ENCODE data around the gene UTP18. TPM values are rescaled to one million over a fixed set of nuclear protein-coding genes. Genes with fewer than 3 reads are reported as not detected.

Gene UTP18
- total and polyA plus RNA-seq, 4 donors: 12.4 to 17.4 (median 14.2) TPM

GRCh38 chr17:51269991-51270390 is 9.6 kb downstream of the UTP18 start:
- Histone ChIP-seq H3K4me1 (ENCODE audit: control insufficient read depth in 4 of 4, insufficient read depth in 4 of 4, low read length in 3 of 4) (peaks cover 0 to 4% (median 0%) of the 10 kb centered on the region in 4 donors), H3K27ac (ENCODE audit: low read depth in 1 of 2, low read length in 2 of 2) (no peak overlapping the region), H3K27me3 (ENCODE audit: control insufficient read depth in 4 of 4, insufficient read depth in 4 of 4, low read length in 3 of 4) (no peaks in the 10 kb centered on the region), H3K36me3 (ENCODE audit: control insufficient read depth in 4 of 4, insufficient read depth in 3 of 4, low read depth in 1 of 4, low read length in 3 of 4) (peaks cover 2 to 38% (median 27%) of the 10 kb centered on the region in 4 donors), H3K9ac (ENCODE audit: low read depth in 1 of 2, low read length in 2 of 2) (no peak overlapping the region), H3K9me3 (ENCODE audit: control insufficient read depth in 4 of 4, low read length in 3 of 4) (no peaks in the 10 kb centered on the region), H3K4me3 (ENCODE audit: low read depth in 1 of 3, low read length in 3 of 3) (no peak overlapping the region)
- DNase-seq (ENCODE audit: low spot score): no peak
- TF ChIP-seq JUND (IDR thresholded peaks at IDR 0.05): no peak
- no peak for TF ChIP-seq FOXA2 (IDR thresholded peaks at IDR 0.05)
- no peak for TF ChIP-seq GABPA (IDR thresholded peaks at IDR 0.05 in 1 of 2, conservative IDR thresholded peaks at IDR 0.05 in 1 of 2)
- no peak for TF ChIP-seq TAF1 (conservative IDR thresholded peaks at IDR 0.05)
- no peak for TF ChIP-seq HNF4A (conservative IDR thresholded peaks at IDR 0.05)
- TF ChIP-seq EGR1 (IDR thresholded peaks at IDR 0.05; ENCODE audit: low read depth in 2 of 2): no peak
- TF ChIP-seq RXRA (IDR thresholded peaks at IDR 0.05): no peak
- TF ChIP-seq YY1 (IDR thresholded peaks at IDR 0.05): no peak
- WGBS: 96% methylated on average over 6 of the region's 6 CpGs

GRCh38 chr17:51270636-51271035 is 10.3 kb downstream of the UTP18 start:
- H3K9ac ChIP-seq (ENCODE audit: low read depth in 1 of 2, low read length in 2 of 2): no peak overlapping the region
- peaks cover 0 to 43% (median 30%) of the 10 kb centered on the region in 4 donors for H3K36me3 ChIP-seq (ENCODE audit: control insufficient read depth in 4 of 4, insufficient read depth in 3 of 4, low read depth in 1 of 4, low read length in 3 of 4)
- H3K4me1 ChIP-seq (ENCODE audit: control insufficient read depth in 4 of 4, insufficient read depth in 4 of 4, low read length in 3 of 4): peaks cover 0 to 4% (median 0%) of the 10 kb centered on the region in 4 donors
- no peak overlapping the region for H3K4me3 ChIP-seq (ENCODE audit: low read depth in 1 of 3, low read length in 3 of 3)
- no peak for DNase-seq (ENCODE audit: low spot score)
- WGBS: 25% methylated on average over 1 of the region's 1 CpG
- no peaks in the 10 kb centered on the region for H3K27me3 ChIP-seq (ENCODE audit: control insufficient read depth in 4 of 4, insufficient read depth in 4 of 4, low read length in 3 of 4)
- no peaks in the 10 kb centered on the region for H3K9me3 ChIP-seq (ENCODE audit: control insufficient read depth in 4 of 4, low read length in 3 of 4)
- TF ChIP-seq RXRA (IDR thresholded peaks at IDR 0.05): no peak
- no peak for TF ChIP-seq GABPA (IDR thresholded peaks at IDR 0.05 in 1 of 2, conservative IDR thresholded peaks at IDR 0.05 in 1 of 2)
- no peak for TF ChIP-seq CTCF (IDR thresholded peaks at IDR 0.05; ENCODE audit: low read depth, low read length, missing input control)
- TF ChIP-seq JUND (IDR thresholded peaks at IDR 0.05): no peak
- TF ChIP-seq HNF4A (conservative IDR thresholded peaks at IDR 0.05): no peak
- no peak for TF ChIP-seq HNF4G (IDR thresholded peaks at IDR 0.05)
- no peak for TF ChIP-seq SP1 (IDR thresholded peaks at IDR 0.05)
- TF ChIP-seq YY1 (IDR thresholded peaks at IDR 0.05): no peak
- TF ChIP-seq TAF1 (conservative IDR thresholded peaks at IDR 0.05): no peak
- no peak for TF ChIP-seq ZBTB33 (IDR thresholded peaks at IDR 0.05)
- TF ChIP-seq MAX (IDR thresholded peaks at IDR 0.05): no peak
- no peak for TF ChIP-seq EGR1 (IDR thresholded peaks at IDR 0.05; ENCODE audit: low read depth in 2 of 2)
- no peak for TF ChIP-seq ATF3 (IDR thresholded peaks at IDR 0.05)
- H3K27ac ChIP-seq (ENCODE audit: low read depth in 1 of 2, low read length in 2 of 2): no peak overlapping the region

GRCh38 chr17:51272812-51273211 is 12.5 kb downstream of the UTP18 start:
- Histone ChIP-seq H3K9me3 (ENCODE audit: control insufficient read depth in 4 of 4, low read length in 3 of 4) (no peaks in the 10 kb centered on the region), H3K4me3 (ENCODE audit: low read depth in 1 of 3, low read length in 3 of 3) (no peak overlapping the region), H3K27ac (ENCODE audit: low read depth in 1 of 2, low read length in 2 of 2) (no peak overlapping the region), H3K27me3 (ENCODE audit: control insufficient read depth in 4 of 4, insufficient read depth in 4 of 4, low read length in 3 of 4) (no peaks in the 10 kb centered on the region), H3K4me1 (ENCODE audit: control insufficient read depth in 4 of 4, insufficient read depth in 4 of 4, low read length in 3 of 4) (peaks cover 0 to 4% (median 0%) of the 10 kb centered on the region in 4 donors), H3K9ac (ENCODE audit: low read depth in 1 of 2, low read length in 2 of 2) (no peak overlapping the region), H3K36me3 (ENCODE audit: control insufficient read depth in 4 of 4, insufficient read depth in 3 of 4, low read depth in 1 of 4, low read length in 3 of 4) (peaks cover 5 to 49% (median 38%) of the 10 kb centered on the region in 4 donors)
- TF ChIP-seq CTCF (IDR thresholded peaks at IDR 0.05; ENCODE audit: low read depth, low read length, missing input control) (no peak), HNF4G (IDR thresholded peaks at IDR 0.05) (no peak)
- 100% methylated on average over 1 of the region's 1 CpG for WGBS
- DNase-seq (ENCODE audit: low spot score): no peak
